ENCODE measurements around the gene LOXHD1. TPM values are rescaled to one million over a fixed set of nuclear protein-coding genes. Genes with fewer than 3 reads are reported as not detected.

The LOXHD1 gene
- total and polyA plus RNA-seq, 10 of the 15 experiments (the other 5 are each of a cell fraction or from before 2014, with no cell fraction given), result not detected

- peaks cover 0 to 3% of the 10 kb centered on the region in 2 experiments; a peak in 1 of 4 replicates for H3K27me3 ChIP-seq (replicated peaks in 1 of 2; ENCODE audit: control insufficient read depth in 2 of 2, insufficient read depth in 2 of 2, low read length in 1 of 2)
- no peak overlapping the region for H3K27ac ChIP-seq (ENCODE audit: control insufficient read depth, insufficient read depth)
- 0% methylated on average over 1 of the region's 1 CpG for WGBS (ENCODE audit: insufficient coverage, insufficient replicate concordance, low lambda C conversion rate, missing lambda C conversion rate)
- CTCF ChIA-PET, result interaction anchor here (1.5 kb wide), 1 partner anchor 168 kb away, joined by 4 read pairs; no protein-coding TSS in a partner anchor
- H4K20me1 ChIP-seq (ENCODE audit: control insufficient read depth, insufficient read depth), result no peaks in the 10 kb centered on the region
- no peaks in the 10 kb centered on the region; the same call in 2 of the 3 replicates for H3K9me3 ChIP-seq (replicated peaks; ENCODE audit: control insufficient read depth, insufficient read depth, low read length)
- BruUV-seq (replicated peaks), result no TSS peak
- RAD21 ChIA-PET (ENCODE audit: unreplicated experiment), result no interaction called here
- no peaks in the 10 kb centered on the region for H3K79me2 ChIP-seq (ENCODE audit: control insufficient read depth, insufficient read depth, low read length)
- FAIRE-seq, result no peak
- no peak overlapping the region for H3K4me2 ChIP-seq (ENCODE audit: control insufficient read depth, insufficient read depth)
- TF ChIP-seq PAX8 (IDR thresholded peaks at IDR 0.05) (no peak), SIN3A (IDR thresholded peaks at IDR 0.05; ENCODE audit: low read depth, low read length) (no peak), TBL1XR1 (IDR thresholded peaks at IDR 0.05; ENCODE audit: low read depth, low read length) (no peak), PRDM15 (CRISPR knock-in tag; IDR thresholded peaks at IDR 0.05) (no peak), ELK1 (IDR thresholded peaks at IDR 0.05; ENCODE audit: low read depth, low read length) (no peak), YBX1 (IDR thresholded peaks at IDR 0.05) (no peak), KLF5 (IDR thresholded peaks at IDR 0.05; ENCODE audit: partially characterized antibody) (no peak), CHD2 (IDR thresholded peaks at IDR 0.05; ENCODE audit: borderline replicate concordance, low read depth, low read length) (no peak), RBBP5 (conservative IDR thresholded peaks at IDR 0.05) (no peak), FOXK2 (IDR thresholded peaks at IDR 0.05) (no peak), JUND (IDR thresholded peaks at IDR 0.05; ENCODE audit: low read depth, low read length) (no peak), ASH2L (IDR thresholded peaks at IDR 0.05; ENCODE audit: borderline replicate concordance, low read depth) (no peak), HDAC6 (IDR thresholded peaks at IDR 0.05; ENCODE audit: unreplicated experiment) (no peak), RFX5 (IDR thresholded peaks at IDR 0.05; ENCODE audit: low read depth, low read length) (no peak), ZNF207 (IDR thresholded peaks at IDR 0.05; ENCODE audit: borderline replicate concordance) (no peak), TCF12 (IDR thresholded peaks at IDR 0.05; ENCODE audit: low read depth, low read length) (no peak), ZNF24 (IDR thresholded peaks at IDR 0.05) (no peak), BRCA1 (IDR thresholded peaks at IDR 0.05; ENCODE audit: low read depth, low read length) (no peak), POLR2AphosphoS5 (IDR thresholded peaks at IDR 0.05; ENCODE audit: low read length) (no peak), SIX5 (IDR thresholded peaks at IDR 0.05; ENCODE audit: low read depth, low read length, severe bottlenecking) (no peak)
- H3K9ac ChIP-seq (ENCODE audit: control insufficient read depth, insufficient read depth, low read length), result no peak overlapping the region
- SMC1A ChIA-PET (ENCODE audit: uncharacterized antibody, unreplicated experiment), result no interaction called here
- H2AFZ ChIP-seq (ENCODE audit: control insufficient read depth, low read depth, low read length), result no peak overlapping the region
- POLR2A ChIA-PET, result no interaction called here
- intact Hi-C loops (cut with micrococcal nuclease; ENCODE audit: unreplicated experiment) (no loop called here), in situ Hi-C loops (cut with MboI) (no loop called here)
- DNase-seq (ENCODE audit: low read depth, low spot score), result no peak
- H3K4me1 ChIP-seq (ENCODE audit: control insufficient read depth, insufficient read depth, low read length), result no peaks in the 10 kb centered on the region
- no peak for ATAC-seq
- H3K4me3 ChIP-seq, result no peak overlapping the region
- H3K36me3 ChIP-seq (ENCODE audit: control insufficient read depth in 2 of 2, insufficient read depth in 2 of 2, low read length in 1 of 2), result no peaks in the 10 kb centered on the region
Measured at GRCh38 chr18:46449499-46449898, 207.5 kb downstream of the LOXHD1 start.

Measured in GM12878 (cell line).